Adrenal gland (tissue), 12 donors: ENCODE data around the gene ABHD6. TPM values are rescaled to one million over a fixed set of nuclear protein-coding genes. Genes with fewer than 3 reads are reported as not detected.
"Not testable (repeated sequence)": the region's sequence is repeated elsewhere in the genome, so short reads cannot be mapped to it uniquely, and the experiment has no call there.

Experiments
- DNase-seq, 7 donors: peaks; one replicate each; pipeline ENCODE4 v3.0.0-alpha.2; 2019 to 2020
- H3K27ac ChIP-seq, 5 donors: fragments of 200-600 bp; sonication (generic) in 4 of 5; 1 replicate in 3 of 5; 2 replicates in 2 of 5; pipeline versions ENCODE4 v1.5.1 to v1.8.0; 2016 to 2020; ENCODE audit warnings: mild to moderate bottlenecking in 1 of 5
- H3K27me3 ChIP-seq: fragments of 200-600 bp; 2 replicates; pipeline ENCODE4 v1.8.0; 2021
- H3K36me3 ChIP-seq, 2 donors: fragments of 200-600 bp; replicated peaks in 1 of 2; 1 replicate in 1 of 2; 2 replicates in 1 of 2; pipeline versions ENCODE4 v1.5.1 to v1.8.0; 2018 to 2022
- H3K4me1 ChIP-seq, 2 donors: fragments of 200-600 bp; replicated peaks in 1 of 2; 1 replicate in 1 of 2; 2 replicates in 1 of 2; pipeline versions ENCODE4 v1.5.1 to v1.8.0; 2018 to 2021
- H3K4me3 ChIP-seq, 4 donors: fragments of 200-600 bp; sonication (generic) in 3 of 4; one replicate each; pipeline ENCODE4 v1.5.1; 2016 to 2018
- H3K9me3 ChIP-seq, 3 donors: fragments of 200-600 bp; sonication (generic) in 1 of 3; replicated peaks in 1 of 3; 1 replicate in 2 of 3; 2 replicates in 1 of 3; pipeline versions ENCODE4 v1.5.1 to v1.8.0; 2016 to 2021
- POLR2A ChIP-seq, 2 donors: fragments of 450-650 bp; IDR thresholded peaks; one replicate each; pipeline ENCODE4 v1.6.1; 2017; ENCODE audit warnings: antibody characterized with exemption in 2 of 2, mild to moderate bottlenecking in 2 of 2, moderate library complexity in 1 of 2
- WGBS, 4 donors: extraction: QIAGEN DNeasy Blood & Tissue Kit in 2 of 4; methylation state at CpG; one replicate each; pipeline versions ENCODE4 v1.1.5 to v1.1.7; 2013 to 2017; 5-methylcytosine and 5-hydroxymethylcytosine counted together
- intact Hi-C, 2 donors: fragments of 100-400 bp; cut with DNase I; formaldehyde crosslinking; loops; one replicate each; pipeline versions ENCODE4 v1.14.1 to v1.15.0; 2022 to 2023
- polyA plus RNA-seq, 3 donors: library from polyadenylated mRNA; stranded (reverse); fragments of 200-250 nt in 2 of 3; fragments of 350-450 nt in 1 of 3; fragmentation: Illumina TruSeq in 1 of 3; extraction: RNeasy Lipid Tissue Mini Kit (QIAGEN cat#74804) in 1 of 3; gene quantifications; one replicate each; pipeline ENCODE4 v1.2.3, GENCODE V29; 2013 to 2014
- total RNA-seq, 9 donors: library from RNA; depleted of rRNA in 4 of 9; stranded (reverse); fragments of >200 nt in 4 of 9; fragments of 120-200 nt in 1 of 9; fragmentation: NEBNext Ultra II Directional in 1 of 9; extraction: Animal tissue kit (Norgen Biotek cat#: 25700) in 1 of 9; gene quantifications; one replicate each; pipeline versions ENCODE4 v1.1.0 to v1.2.4, GENCODE V29; 2013 to 2023
- TF ChIP-seq, protein P1 (sequence below), 6 experiments: fragments of 450-650 bp in 4 of 6; fragments of 200-600 bp in 2 of 6; sonication (generic) in 1 of 6; IDR thresholded peaks; 1 replicate in 5 of 6; 2 replicates in 1 of 6; pipeline versions ENCODE4 v1.5.1 to v1.8.0; 2016 to 2021; ENCODE audit warnings: antibody characterized with exemption in 6 of 6, mild to moderate bottlenecking in 2 of 6, moderate library complexity in 1 of 6
- donor health status: healthy with polysubstance abuse.
- donor health status: Bipolar disorder and iron deficiency.
- donor health status: DM: yes; HTN: yes; CAD: no.
- donor health status: DM: no; HTN: no; CAD: no.
- donor health status: DM: no; HTN: no; CAD: no.
- donor health status: DM: yes; HTN: yes; CAD: no.

ABHD6 gene
- total and polyA plus RNA-seq, 12 donors: 10.2 to 57.3 (median 27.7) TPM

DNA sequence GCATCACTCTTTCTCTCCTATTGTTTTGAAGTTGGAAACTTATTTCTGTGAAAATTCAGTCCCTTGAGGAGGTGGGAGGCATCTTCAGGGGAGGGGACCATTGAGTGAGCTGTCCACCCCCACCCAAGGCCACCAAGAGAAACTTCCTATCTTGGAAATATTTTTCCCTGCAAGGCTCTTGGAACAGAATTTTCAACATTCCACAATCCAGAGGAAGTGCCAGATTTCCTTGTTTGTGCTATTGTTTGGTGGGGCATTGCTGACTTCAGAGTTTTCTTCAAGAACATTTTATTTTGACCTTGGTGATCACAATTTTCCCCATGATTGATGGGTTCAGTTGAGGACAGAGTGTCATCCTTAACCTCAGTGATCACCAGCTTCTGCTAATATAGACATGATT is 38.8 kb upstream of the ABHD6 start:
- Histone ChIP-seq H3K9me3 (no peaks in the 10 kb centered on the region), H3K36me3 (no peaks in the 10 kb centered on the region), H3K4me3 (no peak overlapping the region), H3K27me3 (no peaks in the 10 kb centered on the region), H3K27ac (peak overlapping the region in 1 of 5 donors; percentile 71), H3K4me1 (no peaks in the 10 kb centered on the region)
- TF ChIP-seq POLR2A (IDR thresholded peaks at IDR 0.05): no peak
- TF ChIP-seq, protein P1, sequence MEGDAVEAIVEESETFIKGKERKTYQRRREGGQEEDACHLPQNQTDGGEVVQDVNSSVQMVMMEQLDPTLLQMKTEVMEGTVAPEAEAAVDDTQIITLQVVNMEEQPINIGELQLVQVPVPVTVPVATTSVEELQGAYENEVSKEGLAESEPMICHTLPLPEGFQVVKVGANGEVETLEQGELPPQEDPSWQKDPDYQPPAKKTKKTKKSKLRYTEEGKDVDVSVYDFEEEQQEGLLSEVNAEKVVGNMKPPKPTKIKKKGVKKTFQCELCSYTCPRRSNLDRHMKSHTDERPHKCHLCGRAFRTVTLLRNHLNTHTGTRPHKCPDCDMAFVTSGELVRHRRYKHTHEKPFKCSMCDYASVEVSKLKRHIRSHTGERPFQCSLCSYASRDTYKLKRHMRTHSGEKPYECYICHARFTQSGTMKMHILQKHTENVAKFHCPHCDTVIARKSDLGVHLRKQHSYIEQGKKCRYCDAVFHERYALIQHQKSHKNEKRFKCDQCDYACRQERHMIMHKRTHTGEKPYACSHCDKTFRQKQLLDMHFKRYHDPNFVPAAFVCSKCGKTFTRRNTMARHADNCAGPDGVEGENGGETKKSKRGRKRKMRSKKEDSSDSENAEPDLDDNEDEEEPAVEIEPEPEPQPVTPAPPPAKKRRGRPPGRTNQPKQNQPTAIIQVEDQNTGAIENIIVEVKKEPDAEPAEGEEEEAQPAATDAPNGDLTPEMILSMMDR (IDR thresholded peaks at IDR 0.05): no peak
- no peak for DNase-seq
- intact Hi-C loops: no loop called here

- no peaks in the 10 kb centered on the region for H3K4me1 ChIP-seq
- intact Hi-C loops: no loop called here
- no peaks in the 10 kb centered on the region for H3K36me3 ChIP-seq
- H3K9me3 ChIP-seq: no peaks in the 10 kb centered on the region
- no peak overlapping the region for H3K4me3 ChIP-seq
- TF ChIP-seq POLR2A (IDR thresholded peaks at IDR 0.05): no peak
- TF ChIP-seq, protein P1 (IDR thresholded peaks at IDR 0.05): no peak
- DNase-seq: no peak
- no peaks in the 10 kb centered on the region for H3K27me3 ChIP-seq
- H3K27ac ChIP-seq: peak overlapping the region in 1 of 5 donors; percentile 70
These were observed 37.4 kb upstream of the ABHD6 start for GRCh38 chr3:58200121-58200709.

DNA sequence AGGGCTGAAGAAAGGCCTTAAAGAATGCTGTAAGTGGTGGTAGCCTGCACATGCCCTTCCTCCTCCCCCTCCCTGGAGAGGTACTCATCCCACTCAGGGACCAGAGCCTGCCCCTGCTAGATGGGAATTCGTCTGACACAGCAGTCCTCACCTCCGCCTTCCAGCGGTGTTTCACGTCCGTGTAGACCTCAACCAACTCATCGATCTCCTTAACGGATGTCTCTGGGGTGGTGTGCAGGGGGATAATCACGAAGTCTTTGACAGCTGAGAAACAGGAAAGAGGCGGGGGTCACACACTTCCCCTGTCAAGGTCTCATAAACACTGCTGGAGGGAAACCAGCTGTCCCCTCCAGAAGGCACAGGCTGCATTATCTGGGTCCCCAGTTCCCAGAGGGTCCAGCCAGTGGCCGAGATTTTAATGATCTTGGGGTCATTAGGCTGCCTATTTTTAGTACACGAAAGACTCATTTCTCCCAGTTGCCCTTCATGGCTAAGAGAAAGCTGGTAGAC is 36.7 kb upstream of the ABHD6 start:
- H3K9me3 ChIP-seq: no peaks in the 10 kb centered on the region
- H3K27me3 ChIP-seq: no peaks in the 10 kb centered on the region
- H3K27ac ChIP-seq: peak overlapping the region in 1 of 5 donors; percentile 70
- 36 to 49% (median 43%) methylated on average over 6 to 11 of the region's 11 CpGs for WGBS, 4 donors
- TF ChIP-seq, protein P1 (IDR thresholded peaks at IDR 0.05): no peak
- TF ChIP-seq POLR2A (IDR thresholded peaks at IDR 0.05): no peak
- intact Hi-C loops: no loop called here
- no peak overlapping the region for H3K4me3 ChIP-seq
- H3K4me1 ChIP-seq: no peaks in the 10 kb centered on the region
- H3K36me3 ChIP-seq: no peaks in the 10 kb centered on the region
- DNase-seq: peak in 1 of 7 donors; percentile 27

- H3K36me3 ChIP-seq, H3K9me3 ChIP-seq, H3K27me3 ChIP-seq, DNase-seq, H3K4me3 ChIP-seq, H3K27ac ChIP-seq, H3K4me1 ChIP-seq, intact Hi-C loops: not testable (repeated sequence)
- 47 to 61% (median 56%) methylated on average over 3 of the region's 3 CpGs for WGBS, 4 donors
These were observed 36.1 kb upstream of the ABHD6 start for GRCh38 chr3:58201451-58201850.

DNA sequence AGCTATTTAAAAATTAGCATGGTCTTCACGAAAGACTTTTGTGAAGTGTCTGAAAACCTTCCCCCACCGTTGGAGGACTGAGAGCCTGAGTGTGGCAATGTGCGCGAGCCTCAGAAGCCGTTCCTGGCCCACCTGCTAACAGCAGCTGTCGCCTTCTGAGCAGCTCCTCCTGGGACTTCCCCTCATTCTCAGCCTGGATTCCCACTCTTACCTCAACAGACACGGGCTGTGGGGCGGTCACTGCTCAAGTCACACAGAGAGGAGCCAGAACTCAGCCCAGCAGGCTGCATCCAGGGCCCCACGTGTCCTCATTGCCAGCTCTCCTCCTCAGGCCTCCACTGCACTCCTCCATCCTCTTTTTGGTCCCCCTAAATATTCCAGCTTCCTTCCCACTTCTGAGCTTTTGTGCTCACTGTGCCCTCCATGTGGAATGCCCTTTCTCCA is 34.7 kb upstream of the ABHD6 start:
- Histone ChIP-seq H3K4me3 (no peak overlapping the region), H3K4me1 (no peaks in the 10 kb centered on the region), H3K9me3 (no peaks in the 10 kb centered on the region), H3K27me3 (no peaks in the 10 kb centered on the region), H3K36me3 (no peaks in the 10 kb centered on the region), H3K27ac (no peak overlapping the region)
- no peak for TF ChIP-seq POLR2A (IDR thresholded peaks at IDR 0.05)
- TF ChIP-seq, protein P1 (IDR thresholded peaks at IDR 0.05): no peak
- DNase-seq: no peak
- intact Hi-C loops: no loop called here
- 82 to 88% (median 85%) methylated on average over 9 of the region's 9 CpGs for WGBS, 4 donors
